ENCODE results near the gene MINDY2.

Gene MINDY2, protein sequence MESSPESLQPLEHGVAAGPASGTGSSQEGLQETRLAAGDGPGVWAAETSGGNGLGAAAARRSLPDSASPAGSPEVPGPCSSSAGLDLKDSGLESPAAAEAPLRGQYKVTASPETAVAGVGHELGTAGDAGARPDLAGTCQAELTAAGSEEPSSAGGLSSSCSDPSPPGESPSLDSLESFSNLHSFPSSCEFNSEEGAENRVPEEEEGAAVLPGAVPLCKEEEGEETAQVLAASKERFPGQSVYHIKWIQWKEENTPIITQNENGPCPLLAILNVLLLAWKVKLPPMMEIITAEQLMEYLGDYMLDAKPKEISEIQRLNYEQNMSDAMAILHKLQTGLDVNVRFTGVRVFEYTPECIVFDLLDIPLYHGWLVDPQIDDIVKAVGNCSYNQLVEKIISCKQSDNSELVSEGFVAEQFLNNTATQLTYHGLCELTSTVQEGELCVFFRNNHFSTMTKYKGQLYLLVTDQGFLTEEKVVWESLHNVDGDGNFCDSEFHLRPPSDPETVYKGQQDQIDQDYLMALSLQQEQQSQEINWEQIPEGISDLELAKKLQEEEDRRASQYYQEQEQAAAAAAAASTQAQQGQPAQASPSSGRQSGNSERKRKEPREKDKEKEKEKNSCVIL

GRCh38 chr15:58770857-58771620, at the start of gene MINDY2:
Gene MINDY2, plus strand, starts transcription at chr15:58771302. Its CDS starts 94 bp downstream, at chr15:58771396.
- peak; percentile 78 for DNase-seq (ENCODE audit: low spot score)

DNA sequence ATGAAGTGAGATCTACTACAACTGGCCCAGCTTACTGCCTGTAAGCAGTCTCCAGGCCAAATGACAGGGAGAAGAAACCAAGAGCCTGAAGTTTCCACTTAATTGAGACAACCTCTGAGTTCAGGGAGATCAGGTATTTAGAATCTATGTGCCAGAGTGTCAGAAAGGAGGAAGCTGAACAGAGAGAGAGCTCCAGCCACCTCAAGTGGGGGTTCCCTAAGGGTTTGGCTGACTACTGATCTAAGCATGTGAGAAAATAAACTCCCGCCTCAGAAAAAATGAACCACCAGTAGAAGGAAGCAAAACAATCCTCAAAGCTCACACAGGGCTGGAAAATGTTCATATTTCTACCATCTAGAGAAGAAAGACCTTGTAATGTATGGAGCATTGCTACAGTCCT, 46.6 kb upstream of the MINDY2 start:
- no peak for DNase-seq (ENCODE audit: low spot score)

DNA sequence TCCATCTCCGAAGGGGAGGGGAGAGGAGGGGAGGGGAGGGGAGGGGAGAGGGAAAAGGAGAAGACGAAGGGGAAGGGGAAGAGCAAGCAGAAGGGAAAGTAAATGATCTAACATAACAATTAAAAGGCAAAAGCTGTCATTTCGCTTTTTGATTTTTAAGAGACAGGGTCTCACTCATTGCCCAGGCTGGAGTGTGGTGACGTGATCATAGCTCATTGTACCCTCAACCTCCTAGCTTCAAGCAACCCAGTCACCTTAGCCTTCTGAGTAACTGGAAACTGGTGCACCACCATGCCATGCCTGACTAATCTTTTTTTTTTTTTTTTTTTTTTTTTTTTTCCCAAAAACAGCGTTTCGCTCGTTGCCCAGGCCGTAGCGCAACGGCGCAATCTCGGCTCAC, 44.2 kb upstream of the MINDY2 start:
- DNase-seq (ENCODE audit: low spot score) = no peak

- DNase-seq (ENCODE audit: low spot score) = no peak
These were observed 39.2 kb upstream of the MINDY2 start for GRCh38 chr15:58731756-58732535.

- no peak for DNase-seq (ENCODE audit: low spot score)
These were observed 38.3 kb upstream of the MINDY2 start for GRCh38 chr15:58732625-58733363.

DNA sequence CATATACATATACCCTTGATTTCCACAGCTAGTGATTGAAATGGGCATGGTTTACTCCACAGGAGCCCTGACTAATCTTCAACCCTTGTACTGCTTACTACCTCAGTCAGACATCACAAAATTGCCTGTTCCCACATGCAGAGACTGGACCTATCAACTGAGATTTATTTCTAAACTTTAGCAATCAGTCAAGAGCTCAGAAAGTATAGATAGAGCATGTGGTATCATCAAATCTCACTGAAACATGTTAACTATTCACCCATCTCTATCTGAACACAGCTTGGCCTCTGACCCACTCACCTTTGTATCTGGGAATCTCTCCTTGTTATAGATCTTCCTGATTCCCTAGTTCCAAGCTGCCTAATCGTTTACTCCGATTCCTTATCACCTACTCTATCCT, 36.2 kb upstream of the MINDY2 start:
- DNase-seq (ENCODE audit: low spot score) = no peak

DNA sequence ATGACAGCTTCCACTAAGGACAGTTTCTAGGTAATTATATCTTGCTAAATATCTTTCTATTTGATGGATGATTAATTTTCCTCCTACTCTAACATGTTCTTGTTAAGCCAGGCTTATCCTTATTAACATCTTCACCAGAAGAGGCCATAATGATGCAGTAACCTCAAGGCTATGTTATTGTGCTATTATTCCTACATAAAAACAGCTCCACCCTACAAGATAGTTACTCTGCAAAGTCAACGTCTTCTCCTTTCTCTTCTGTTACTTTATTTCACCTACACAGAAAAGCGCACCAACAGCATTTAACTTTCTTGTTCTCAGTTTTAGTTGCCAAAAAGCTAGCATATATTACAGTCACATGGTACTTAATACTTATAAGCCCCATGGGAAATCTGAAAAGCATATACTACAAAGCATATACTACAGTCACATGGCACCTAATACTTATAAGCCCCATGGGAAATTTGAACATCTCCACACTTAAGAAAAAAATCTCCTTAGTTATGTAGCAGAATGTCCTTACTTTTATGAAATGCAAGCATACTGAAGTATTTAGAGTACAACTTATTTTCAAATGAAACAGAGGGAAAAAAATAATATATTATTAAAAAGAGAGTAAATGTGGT, 35.0 kb upstream of the MINDY2 start:
- DNase-seq (ENCODE audit: low spot score) = no peak

DNA sequence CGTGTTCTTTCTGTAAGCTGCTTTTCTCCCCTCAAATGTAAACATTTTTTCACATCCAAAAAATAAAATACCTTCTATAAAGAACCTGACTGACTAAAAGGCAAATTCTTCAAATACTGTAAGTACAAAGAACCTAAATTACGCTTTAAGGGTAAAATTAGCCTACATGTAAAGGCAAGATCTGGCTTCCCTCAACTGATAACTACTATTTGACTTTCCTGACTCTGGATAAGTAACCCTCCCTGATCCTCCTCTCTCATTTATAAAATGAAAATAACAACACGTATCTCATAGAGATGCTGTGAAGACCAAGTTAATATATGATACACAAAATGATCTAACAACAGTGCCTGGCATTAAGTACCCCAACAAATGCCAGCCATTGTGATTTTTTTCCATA, 33.8 kb upstream of the MINDY2 start:
- no peak for DNase-seq (ENCODE audit: low spot score)

DNA sequence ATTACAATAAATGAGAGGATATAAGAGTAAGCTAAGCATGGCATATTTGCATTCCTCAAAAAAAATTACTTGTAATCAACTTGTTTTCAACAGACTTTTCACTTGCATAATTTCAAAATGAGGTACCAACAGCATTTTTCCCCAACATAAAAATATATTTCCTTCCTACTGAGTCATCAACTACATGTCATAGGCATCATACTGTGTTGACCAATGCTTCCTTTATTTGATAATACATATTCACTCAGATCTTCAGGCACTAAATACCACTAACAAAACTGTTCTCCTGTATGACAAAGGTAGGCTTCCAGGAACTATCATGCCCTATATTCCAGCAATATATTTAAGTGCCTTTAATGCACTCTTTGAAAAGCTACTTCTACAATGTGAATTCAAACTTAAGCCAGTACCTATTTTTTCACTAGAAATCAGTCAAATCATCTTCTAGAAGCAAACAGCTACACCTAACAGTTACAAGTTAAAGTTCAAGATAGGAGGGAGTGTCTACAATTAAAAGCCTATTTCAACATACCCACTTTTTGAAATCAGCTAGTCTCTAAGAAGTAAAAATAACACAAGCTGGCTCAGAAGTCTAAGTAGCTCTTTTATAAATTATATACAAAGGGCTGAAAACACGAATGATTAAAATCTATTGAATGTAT, 32.9 kb upstream of the MINDY2 start:
- DNase-seq (ENCODE audit: low spot score) = no peak

DNA sequence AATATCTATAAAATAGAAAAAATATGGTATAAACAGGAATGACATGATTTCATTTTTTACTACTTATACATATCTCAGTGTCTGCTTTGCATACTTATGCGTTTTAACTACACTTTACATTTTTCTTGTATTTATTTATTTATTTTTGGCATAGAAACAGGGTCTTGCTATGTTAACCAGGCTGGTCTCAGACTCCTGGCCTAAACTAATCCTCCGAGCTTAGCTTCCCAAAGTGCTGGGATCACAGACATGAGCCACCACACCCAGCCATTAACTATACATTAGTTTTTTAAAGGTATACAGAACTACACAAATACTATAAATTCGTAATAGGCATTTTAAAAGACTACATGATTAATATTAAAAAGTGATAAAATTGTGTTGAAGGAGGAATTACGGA, 30.7 kb upstream of the MINDY2 start:
- DNase-seq (ENCODE audit: low spot score) = no peak

DNA sequence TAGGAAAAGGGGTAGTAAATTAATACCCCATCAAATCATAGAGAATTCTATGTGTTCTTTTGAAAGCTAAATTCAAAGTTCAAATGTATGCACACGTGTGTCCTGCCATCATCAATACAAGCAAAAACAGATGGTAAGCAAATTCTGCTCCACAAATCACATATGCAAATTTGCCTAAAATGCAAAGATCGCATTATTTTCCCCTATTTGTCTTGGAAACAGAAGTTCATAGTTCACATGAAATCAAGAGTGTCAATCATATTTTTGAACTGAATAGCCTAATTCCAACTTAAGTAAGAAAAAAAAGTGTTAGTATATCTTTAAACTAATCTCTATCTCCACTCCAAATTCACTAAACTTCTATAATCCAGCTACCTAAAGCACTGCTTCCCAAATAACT, 30.1 kb upstream of the MINDY2 start:
- no peak for DNase-seq (ENCODE audit: low spot score)

GRCh38 chr15:58742022-58742813, 28.9 kb upstream of the MINDY2 start:
- no peak for DNase-seq (ENCODE audit: low spot score)

GRCh38 chr15:58742819-58743502, 28.1 kb upstream of the MINDY2 start:
- no peak for DNase-seq (ENCODE audit: low spot score)

GRCh38 chr15:58746174-58746573, 24.9 kb upstream of the MINDY2 start:
- DNase-seq (ENCODE audit: low spot score) = no peak

DNA sequence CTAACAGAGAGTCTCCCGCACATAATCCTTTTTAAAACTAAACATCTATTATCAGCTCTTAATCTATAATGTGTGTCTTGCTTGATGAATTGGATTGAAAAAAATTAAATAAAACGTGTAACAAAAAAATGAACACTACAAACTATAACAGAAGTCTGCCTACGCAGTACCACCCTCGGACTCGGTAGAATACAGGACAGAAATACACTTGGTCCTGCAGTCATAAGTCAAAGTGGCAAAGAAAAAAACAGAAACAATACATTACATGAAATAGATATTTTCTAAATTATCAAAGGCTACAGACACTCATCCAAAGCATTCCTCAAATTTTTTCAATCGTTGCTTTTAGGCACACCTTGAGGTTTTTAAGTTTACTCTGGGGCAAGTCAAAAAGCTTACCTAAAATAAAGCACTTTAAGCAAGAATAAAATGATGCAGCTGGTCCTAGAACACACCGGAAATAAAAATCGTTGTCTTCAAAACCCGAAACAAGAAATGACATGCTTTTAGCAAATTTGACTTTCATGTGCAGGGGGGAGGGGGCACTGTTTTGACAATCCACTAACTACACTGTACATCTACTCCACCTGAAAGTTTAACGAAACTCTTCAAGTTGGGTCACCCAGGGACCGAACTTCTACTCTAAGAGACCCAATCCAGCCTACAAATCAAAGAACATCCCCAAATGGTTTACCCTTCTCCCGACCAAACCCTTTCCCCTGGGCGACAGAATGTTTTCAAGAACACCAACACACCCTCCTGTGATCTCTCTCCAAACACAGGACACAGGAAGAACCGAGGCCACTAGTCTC, 22.9 kb upstream of the MINDY2 start:
- no peak for DNase-seq (ENCODE audit: low spot score)

DNA sequence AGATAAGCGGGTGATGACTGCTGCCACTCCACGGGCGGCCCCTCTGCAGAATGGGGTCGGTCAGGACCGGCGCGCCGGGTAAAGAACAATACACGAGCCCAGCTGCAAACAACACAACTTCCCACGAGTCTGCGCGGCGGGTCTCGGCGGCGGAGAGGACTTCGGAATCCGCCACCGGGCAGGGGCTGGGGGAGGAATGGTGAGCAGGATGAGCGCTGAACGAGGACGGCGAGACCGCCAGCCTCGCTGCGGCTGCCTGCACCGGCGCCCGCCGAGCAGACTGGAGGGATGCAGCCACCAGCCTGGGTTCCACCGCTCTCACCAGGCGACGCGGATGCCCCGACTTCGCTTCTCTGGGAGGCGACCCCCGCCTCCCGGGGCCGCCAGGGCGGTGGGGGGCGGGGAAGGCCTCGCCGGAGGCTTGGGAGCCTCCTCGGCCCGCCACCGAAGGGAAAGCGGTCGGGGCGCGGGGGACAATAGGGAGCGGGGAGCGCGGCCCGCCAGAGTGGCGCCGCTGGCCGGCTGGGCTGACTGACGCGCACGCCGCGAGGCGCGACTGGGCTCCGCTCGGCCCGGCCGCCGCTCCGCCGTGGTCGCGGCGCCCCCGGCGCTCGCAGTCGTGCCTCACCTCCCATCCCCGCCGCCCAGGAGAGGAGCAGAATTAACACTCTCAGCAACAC, 22.1 kb upstream of the MINDY2 start:
- peak; percentile 16 for DNase-seq (ENCODE audit: low spot score)

DNA sequence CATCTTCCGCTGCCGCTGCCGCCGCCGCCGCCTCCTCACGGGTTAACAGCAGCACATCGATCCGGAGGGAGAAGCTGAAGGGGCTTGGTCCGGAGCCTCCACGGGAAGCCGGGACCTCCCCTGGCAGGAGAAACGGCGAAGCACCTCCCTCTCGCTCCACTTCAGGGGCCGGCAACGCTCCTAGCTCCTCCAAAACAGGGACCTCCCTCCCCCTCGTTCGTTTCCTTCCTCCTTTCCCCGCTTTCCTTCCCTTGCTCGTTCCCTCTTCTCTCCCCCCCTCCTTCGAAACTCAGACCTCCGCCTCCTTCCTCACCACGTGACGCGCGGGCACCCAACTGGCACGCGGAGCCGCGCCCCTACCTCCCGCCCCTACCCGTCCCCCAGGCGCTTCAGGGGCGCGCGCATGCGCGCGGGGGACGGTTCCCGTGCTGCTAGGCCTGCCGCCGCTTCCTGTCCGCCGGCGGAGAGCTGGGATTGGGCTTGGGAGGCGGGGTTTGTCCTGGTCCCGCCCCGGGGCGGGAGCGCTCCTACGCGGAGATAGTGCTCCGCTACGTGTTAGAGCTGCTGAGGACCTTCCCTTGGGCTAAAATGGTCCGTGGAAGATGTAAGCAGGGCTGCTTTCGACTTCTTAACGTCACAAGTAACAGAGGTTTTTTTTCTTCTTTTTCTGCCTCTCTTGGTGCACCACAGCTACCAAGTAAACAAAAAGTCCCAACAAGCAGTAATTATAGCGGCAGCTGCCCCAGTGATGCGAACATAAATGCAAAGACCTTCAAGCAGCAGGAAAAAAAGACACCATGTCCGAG, 21.4 kb upstream of the MINDY2 start, which contains the start of gene ADAM10:
Gene ADAM10 (minus strand): TSS at position 176 of the 806 bp plus-strand sequence. CDS start 173 bp downstream, at position 3.
- DNase-seq (ENCODE audit: low spot score) = peak; percentile 94

Measured in HuH-7.5 (cell line).